Endothelial cell of umbilical vein (primary cell): Measurements from ENCODE around the gene MEPCE. TPM values are rescaled to one million over a fixed set of nuclear protein-coding genes. Genes with fewer than 3 reads are reported as not detected.

Source experiments
- BruUV-seq: library from RNA; stranded (reverse); fragments of 400-500 nt; replicated peaks from 2 replicates; lab custom pipeline; 2021; lab: Mats Ljungman, UMichigan
- CTCF ChIA-PET: fragments of 300-600, 350-600 bp; sonication (Branson Sonifier 250); formaldehyde crosslinking; loops from one replicate; lab custom pipeline; 2021; ENCODE audit warnings: antibody characterized with exemption, inconsistent platforms; lab: Charles Lee
- POLR2A ChIA-PET: fragments of 300-600, 350-600 bp; sonication (Branson Sonifier 250); formaldehyde crosslinking; loops from one replicate; lab custom pipeline; 2021; ENCODE audit warnings: antibody characterized with exemption, inconsistent platforms; lab: Charles Lee
- DNase-seq: peaks from one replicate; pipeline ENCODE4 v3.0.0-alpha.2; 2011; ENCODE audit warnings: low read depth, low spot score
- FAIRE-seq: peaks from 2 replicates; lab custom pipeline; 2011; peaks lifted over from hg19 to GRCh38; lab: Jason Lieb, UNC
- H2AFZ ChIP-seq: 2 replicates; pipeline ENCODE4 v1.6.0; 2012; ENCODE audit warnings: low read depth, low read length, control low read depth, inconsistent platforms
- H3K27ac ChIP-seq: 2 replicates; pipeline ENCODE4 v1.5.1; 2011; ENCODE audit warnings: low read depth, mild to moderate bottlenecking, control low read depth, low read length, moderate library complexity; ENCODE audit not compliant: insufficient read depth
- H3K27me3 ChIP-seq, 2 experiments: 2 replicates each; pipeline versions ENCODE4 v1.6.0 to v1.6.1; 2011; ENCODE audit warnings: low read length in 2 of 2, mixed read lengths in 1 of 2; ENCODE audit not compliant: control insufficient read depth in 2 of 2, insufficient read depth in 2 of 2
- H3K36me3 ChIP-seq, 2 experiments: 2 replicates in 1 of 2; 3 replicates in 1 of 2; pipeline ENCODE4 v1.5.1; 2011; ENCODE audit warnings: low read length in 2 of 2, mild to moderate bottlenecking in 1 of 2, moderate library complexity in 1 of 2; ENCODE audit not compliant: control insufficient read depth in 2 of 2, insufficient read depth in 2 of 2; ENCODE audit errors: extremely low read depth in 1 of 2
- H3K4me1 ChIP-seq: 3 replicates; pipeline ENCODE4 v1.5.1; 2011; ENCODE audit warnings: mild to moderate bottlenecking, low read length; ENCODE audit not compliant: control insufficient read depth, insufficient read depth; ENCODE audit errors: extremely low read depth
- H3K4me2 ChIP-seq: 2 replicates; pipeline ENCODE4 v1.6.1; 2011; ENCODE audit warnings: low read length, control low read depth, mixed read lengths; ENCODE audit not compliant: insufficient read depth
- H3K4me3 ChIP-seq, 3 experiments: fragments of 200-600 bp in 1 of 3; sonication (generic), shearing (Covaris generic) in 1 of 3; replicated peaks in 1 of 3; 2 replicates each; pipeline ENCODE4 v1.5.1; 2011 to 2016; ENCODE audit warnings: control low read depth in 3 of 3, low read length in 3 of 3, mild to moderate bottlenecking in 2 of 3, inconsistent platforms in 1 of 3, low read depth in 1 of 3, moderate library complexity in 1 of 3; ENCODE audit not compliant: insufficient read depth in 1 of 3
- H3K79me2 ChIP-seq: 2 replicates; pipeline ENCODE4 v1.6.0; 2012; ENCODE audit warnings: low read length, inconsistent platforms; ENCODE audit not compliant: control insufficient read depth, insufficient read depth
- H3K9ac ChIP-seq: replicated peaks from 2 replicates; pipeline ENCODE3; 2011; ENCODE audit warnings: low read length, control low read depth; ENCODE audit not compliant: insufficient read depth; ENCODE audit errors: extremely low read depth
- H3K9me1 ChIP-seq: replicated peaks from 3 replicates; pipeline ENCODE4 v1.6.0; 2011; ENCODE audit warnings: mild to moderate bottlenecking, low read length; ENCODE audit not compliant: control insufficient read depth, insufficient read depth; ENCODE audit errors: extremely low read depth
- H3K9me3 ChIP-seq: replicated peaks from 2 replicates; pipeline ENCODE4 v1.5.1; 2012; ENCODE audit warnings: low read length, inconsistent platforms; ENCODE audit not compliant: control insufficient read depth, insufficient read depth
- H4K20me1 ChIP-seq: replicated peaks from 2 replicates; pipeline ENCODE3; 2011; ENCODE audit warnings: mild to moderate bottlenecking, low read length; ENCODE audit not compliant: control insufficient read depth, insufficient read depth; ENCODE audit errors: extremely low read depth
- CTCF ChIP-seq, 2 donors: IDR thresholded peaks; 1 replicate in 1 of 2; 2 replicates in 1 of 2; pipeline ENCODE4 v1.5.1; 2011; ENCODE audit warnings: low read length in 2 of 2, mild to moderate bottlenecking in 2 of 2, moderate library complexity in 2 of 2, control low read depth in 1 of 2, inconsistent platforms in 1 of 2, low read depth in 1 of 2; ENCODE audit not compliant: insufficient read depth in 1 of 2; ENCODE audit errors: extremely low read depth in 1 of 2
- EZH2 ChIP-seq: IDR thresholded peaks from 2 replicates; pipeline ENCODE4 v1.6.1; 2012; ENCODE audit warnings: borderline replicate concordance, low read depth, mild to moderate bottlenecking, moderate library complexity, low read length, inconsistent platforms; ENCODE audit not compliant: severe bottlenecking
- FOS ChIP-seq: IDR thresholded peaks from 2 replicates; pipeline ENCODE4 v1.6.1; 2011; ENCODE audit warnings: mild to moderate bottlenecking, low read length, moderate library complexity, borderline replicate concordance; ENCODE audit not compliant: insufficient read depth
- GATA2 ChIP-seq: IDR thresholded peaks from 2 replicates; pipeline ENCODE4 v1.7.0; 2011; ENCODE audit warnings: low read depth, mild to moderate bottlenecking, moderate library complexity, mixed read lengths, low read length; ENCODE audit not compliant: insufficient read length, insufficient read depth
- JUN ChIP-seq: IDR thresholded peaks from 2 replicates; pipeline ENCODE4 v1.6.1; 2011; ENCODE audit warnings: borderline replicate concordance, low read depth; ENCODE audit not compliant: insufficient read length, insufficient read depth
- MAX ChIP-seq: IDR thresholded peaks from 2 replicates; pipeline ENCODE4 v1.6.1; 2011; ENCODE audit not compliant: insufficient read depth, insufficient read length
- MYC ChIP-seq: IDR thresholded peaks from one replicate; pipeline ENCODE4 v1.6.1; 2011; ENCODE audit warnings: mild to moderate bottlenecking, low read depth, low read length
- POLR2A ChIP-seq: IDR thresholded peaks from 2 replicates; pipeline ENCODE4 v1.6.1; 2012; ENCODE audit warnings: low read depth, mild to moderate bottlenecking, control low read depth, low read length
- POLR2AphosphoS5 ChIP-seq: IDR thresholded peaks from 2 replicates; pipeline ENCODE4 v1.6.1; 2012; ENCODE audit warnings: low read depth, mild to moderate bottlenecking, control low read depth, low read length, moderate library complexity; ENCODE audit not compliant: insufficient read depth
- dilution Hi-C: fragments of 300-500 bp; cut with MboI; formaldehyde crosslinking; loops from one replicate; pipeline ENCODE4 v1.15.0; 2019; ENCODE audit warnings: low sequenced_read_pairs; ENCODE audit not compliant: extremely low pct_ligation_motif_present
- intact Hi-C: fragments of 100-400 bp; cut with micrococcal nuclease; formaldehyde crosslinking; loops from one replicate; pipeline ENCODE4 v1.10.0; 2022
- polyA plus RNA-seq, 4 experiments: library from polyadenylated mRNA; depleted of rRNA in 3 of 4; stranded (reverse) in 3 of 4; unstranded in 1 of 4; fragments of >200 nt; gene quantifications; 2 replicates each; pipeline versions ENCODE4 v1.2.1 to v1.2.3, GENCODE V29; 2011 to 2012; ENCODE audit warnings: missing spikeins in 1 of 4
- total RNA-seq: library from RNA; stranded (reverse); gene quantifications from 2 replicates; pipeline ENCODE4 v1.2.3, GENCODE V29; 2021

Gene MEPCE
- total and polyA plus RNA-seq, 2 donors (not counting 3 experiments of a cell fraction or from before 2014, with no cell fraction given): 23.3 to 45.8 TPM

GRCh38 chr7:100435401-100436304 is 6.0 kb downstream of the MEPCE start:
- peak; percentile 33 for DNase-seq
- H3K4me1 ChIP-seq: peaks cover 31% of the 10 kb centered on the region
- dilution Hi-C loops (no loop called here), intact Hi-C loops (loop anchor here (1.0 to 2.0 kb wide), 3 partner anchors 7 to 15 kb away; partner anchors contain the start of gene ZCWPW1)
- H3K27me3 ChIP-seq: no peaks in the 10 kb centered on the region
- H3K9me1 ChIP-seq: no peaks in the 10 kb centered on the region
- H3K36me3 ChIP-seq: peaks cover 5 to 20% of the 10 kb centered on the region in 2 experiments
- peaks cover 41% of the 10 kb centered on the region for H3K79me2 ChIP-seq
- BruUV-seq: no TSS peak
- TF ChIP-seq EZH2 (no peak), CTCF (IDR thresholded peaks at IDR 0.05; ENCODE audit: extremely low read depth in 1 of 2, insufficient read depth in 1 of 2, low read depth in 1 of 2, low read length in 2 of 2) (no peak), MAX (no peak), GATA2 (no peak), JUN (no peak), MYC (no peak), FOS (no peak), POLR2A (peak; percentile 66), POLR2AphosphoS5 (peak; percentile 54)
- FAIRE-seq: no peak
- ChIA-PET POLR2A (interaction anchor here (1.0 to 1.7 kb wide), 2 partner anchors 9 to 19 kb away, joined by 4 to 9 read pairs; no protein-coding TSS in a partner anchor), CTCF (interaction anchor here (1.0 to 1.7 kb wide), 4 partner anchors 9 to 20 kb away, joined by 3 to 9 read pairs (median 5); no protein-coding TSS in a partner anchor)
- peak overlapping the region; percentile 27 for H3K4me2 ChIP-seq
- H2AFZ ChIP-seq: no peak overlapping the region
- H3K9me3 ChIP-seq: no peaks in the 10 kb centered on the region
- peak overlapping the region; percentile 91 for H3K27ac ChIP-seq
- H4K20me1 ChIP-seq: no peaks in the 10 kb centered on the region
- peak overlapping the region; percentile 93 for H3K9ac ChIP-seq
- H3K4me3 ChIP-seq: peak overlapping the region; percentile 51 to 81 (median 54)
